EH (cell line): Measurements from ENCODE around the gene KBTBD3.
"Not testable (repeated sequence)": the region's sequence is repeated elsewhere in the genome, so short reads cannot be mapped to it uniquely, and the experiment has no call there.

Source experiments
- DNase-seq: peaks from one replicate; pipeline ENCODE4 v3.0.0-alpha.2; 2015; ENCODE audit warnings: low read depth

Gene KBTBD3

DNA sequence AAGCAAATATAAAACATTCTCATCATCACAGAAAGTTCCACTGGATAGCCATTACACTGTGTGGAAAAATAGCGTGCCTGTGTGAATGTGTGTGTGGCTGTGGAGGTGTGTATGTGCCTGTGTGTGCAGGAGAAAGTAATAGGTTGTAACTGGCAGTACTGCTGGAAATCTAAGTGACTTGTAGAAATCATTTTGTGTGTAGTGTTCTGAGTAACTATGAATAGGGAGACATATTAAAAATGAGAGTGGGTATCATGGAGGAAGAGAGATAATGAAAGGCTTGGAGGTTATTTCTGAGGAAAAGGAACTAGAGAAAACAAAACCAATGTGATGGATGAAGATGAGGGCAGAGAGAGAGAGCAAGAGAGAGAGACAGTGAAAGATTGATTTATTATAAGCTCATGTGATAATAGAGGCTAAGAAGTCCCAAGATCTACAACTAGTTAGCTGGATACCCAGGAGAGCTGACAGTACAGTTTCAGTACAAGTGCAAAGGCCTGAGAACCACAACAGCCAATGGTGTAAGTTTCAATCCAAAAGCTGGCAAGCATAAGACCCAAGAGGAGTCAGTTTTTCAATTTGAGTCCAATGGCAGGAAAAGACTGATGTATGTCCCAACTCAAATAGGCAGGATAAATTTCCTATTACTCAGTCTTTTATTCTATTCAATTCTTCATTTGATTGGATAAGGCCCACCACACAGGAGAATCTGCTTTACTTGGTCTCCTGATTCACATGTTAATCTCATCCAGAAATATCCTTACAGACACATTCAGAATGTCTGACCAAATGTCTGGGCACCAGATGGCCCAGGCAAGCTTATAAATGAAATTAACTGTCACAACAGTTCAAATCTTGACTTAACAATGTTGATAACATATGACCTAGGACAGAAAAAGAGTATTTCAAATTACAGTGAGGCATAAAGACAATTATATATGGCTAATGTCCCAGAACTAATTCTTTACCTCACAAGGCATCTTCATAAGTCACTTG is 14.9 kb downstream of the KBTBD3 start:
- DNase-seq: no peak

DNA sequence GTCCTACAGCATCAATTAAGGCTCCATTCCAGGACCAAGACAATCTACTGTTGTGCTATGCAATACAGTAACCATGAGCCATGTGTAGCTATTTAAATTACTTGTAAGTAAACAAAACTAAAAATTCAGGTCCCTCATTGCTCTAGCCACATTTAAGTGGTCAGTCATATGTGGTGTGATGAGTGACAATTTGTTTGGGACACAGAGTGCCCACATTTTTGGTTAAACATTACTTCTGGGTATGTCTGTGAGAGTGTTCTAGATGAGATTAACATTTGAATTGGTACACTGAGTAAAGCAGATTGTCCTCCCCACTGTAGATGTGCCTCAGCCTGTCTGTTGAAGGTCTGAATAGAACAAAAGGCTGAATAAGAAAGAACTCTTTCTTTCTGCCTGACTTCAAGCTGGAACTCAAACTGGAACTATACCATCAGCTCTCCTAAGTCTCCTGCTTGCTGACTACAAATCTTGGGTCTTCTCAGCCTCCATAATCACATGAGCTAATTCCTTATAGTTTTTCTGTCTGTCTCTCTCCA is 15.8 kb downstream of the KBTBD3 start:
- no peak for DNase-seq

DNA sequence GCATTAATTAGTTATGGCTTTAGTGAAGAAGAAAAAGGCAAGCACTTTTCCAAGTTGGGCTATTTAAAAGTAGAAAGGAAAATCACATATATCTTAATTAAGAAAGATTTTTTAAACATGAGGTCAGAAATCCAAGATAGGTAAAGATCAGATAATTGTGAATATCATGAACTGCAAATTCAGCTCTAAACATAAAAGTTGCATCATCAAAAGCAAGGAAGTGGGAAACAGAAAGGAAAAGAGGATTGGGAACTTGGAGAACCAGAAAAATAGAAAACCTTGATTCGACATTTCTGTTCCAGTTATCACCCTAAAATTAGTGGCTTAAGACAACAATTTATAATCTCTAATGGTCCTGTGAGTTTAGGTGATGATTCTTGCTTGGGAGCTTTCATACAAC is 17.5 kb downstream of the KBTBD3 start:
- DNase-seq: no peak

DNA sequence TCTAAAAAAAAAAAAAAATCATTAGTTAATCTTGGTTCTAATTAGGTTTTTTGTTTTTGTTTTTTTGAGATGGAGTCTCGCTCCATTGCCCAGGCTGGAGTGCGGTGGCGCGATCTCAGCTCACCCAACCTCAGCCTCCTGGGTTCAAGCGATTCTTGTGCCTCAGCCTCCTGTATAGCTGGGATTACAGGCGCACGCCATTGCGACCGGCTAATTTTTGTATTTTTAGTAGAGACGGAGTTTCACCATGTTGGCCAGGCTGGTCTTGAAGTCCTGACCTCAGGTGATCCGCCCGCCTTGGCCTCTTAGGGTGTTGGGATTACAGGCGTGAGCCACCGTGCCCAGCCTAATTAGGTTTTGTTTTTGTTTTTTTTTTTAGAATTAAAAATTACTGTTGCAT is 18.8 kb downstream of the KBTBD3 start:
- DNase-seq: not testable (repeated sequence)

DNA sequence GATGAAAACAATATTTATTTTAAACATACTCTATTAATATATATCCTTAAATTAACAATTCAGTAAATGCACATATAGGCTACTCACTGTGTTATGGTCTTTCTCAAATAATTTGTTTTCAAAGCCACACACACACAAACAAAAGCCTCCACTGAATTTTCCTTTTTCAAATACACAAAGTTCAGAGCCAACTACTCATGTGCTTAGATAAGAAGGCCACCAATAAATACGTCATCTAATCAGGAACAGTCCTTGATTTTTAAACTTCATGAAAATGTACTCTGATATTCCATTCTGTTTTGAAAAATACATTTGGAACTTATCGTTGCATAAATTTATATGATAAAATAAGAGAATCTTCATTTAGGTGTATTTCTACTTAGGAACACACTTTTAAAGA is 26.0 kb downstream of the KBTBD3 start:
- no peak for DNase-seq

DNA sequence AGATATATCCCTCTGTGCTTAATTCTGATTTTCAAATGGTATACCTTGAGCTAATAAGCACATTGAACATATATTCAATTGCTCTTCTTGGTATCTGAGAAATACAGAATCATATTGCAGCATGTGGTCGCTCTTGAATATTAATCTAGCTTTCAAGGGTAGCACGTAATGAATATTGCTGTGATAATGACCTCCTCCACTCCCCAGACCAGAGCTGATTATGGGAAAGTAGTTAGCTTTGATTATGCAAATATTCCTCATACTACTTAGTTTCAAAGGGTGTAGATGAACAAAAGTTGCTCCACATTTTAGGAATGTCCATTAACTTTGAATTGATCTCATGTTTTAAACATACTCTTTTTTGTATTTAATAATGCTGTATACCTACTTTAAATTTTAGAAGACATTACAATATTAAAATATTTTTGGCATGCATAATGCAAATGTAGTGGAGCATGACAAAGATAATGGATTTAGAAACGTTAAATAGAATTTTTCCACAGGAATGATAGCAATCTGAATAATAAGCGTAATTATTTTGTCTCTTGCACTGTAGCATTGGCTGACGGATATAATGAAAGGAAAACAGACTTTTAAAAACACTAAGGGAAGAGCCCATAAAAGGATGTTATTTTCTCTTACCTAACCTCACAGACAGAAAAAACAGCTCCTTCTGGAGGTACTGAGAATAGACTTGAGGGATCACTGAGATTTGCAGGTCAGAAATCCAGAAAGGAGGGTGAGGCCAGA is 27.2 kb downstream of the KBTBD3 start:
- DNase-seq: no peak

DNA sequence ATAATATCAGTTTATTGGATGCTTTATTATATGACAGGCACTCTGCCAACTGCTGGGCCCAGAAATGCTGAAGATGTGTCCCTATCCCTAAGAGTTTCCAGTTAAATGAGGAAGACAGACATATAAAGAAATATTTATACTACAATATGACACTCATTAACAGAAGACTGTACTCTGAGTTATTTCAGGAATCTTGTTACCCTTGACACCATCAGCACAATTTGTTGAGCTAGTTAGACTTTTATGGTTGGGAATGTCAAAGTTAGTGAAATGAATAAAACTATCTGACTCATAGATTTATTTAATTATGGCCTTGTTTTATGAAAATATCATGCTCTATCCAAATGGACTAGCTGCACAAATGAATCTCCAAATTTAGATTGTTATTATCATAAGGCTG is 29.5 kb downstream of the KBTBD3 start:
- peak; percentile 3 for DNase-seq

DNA sequence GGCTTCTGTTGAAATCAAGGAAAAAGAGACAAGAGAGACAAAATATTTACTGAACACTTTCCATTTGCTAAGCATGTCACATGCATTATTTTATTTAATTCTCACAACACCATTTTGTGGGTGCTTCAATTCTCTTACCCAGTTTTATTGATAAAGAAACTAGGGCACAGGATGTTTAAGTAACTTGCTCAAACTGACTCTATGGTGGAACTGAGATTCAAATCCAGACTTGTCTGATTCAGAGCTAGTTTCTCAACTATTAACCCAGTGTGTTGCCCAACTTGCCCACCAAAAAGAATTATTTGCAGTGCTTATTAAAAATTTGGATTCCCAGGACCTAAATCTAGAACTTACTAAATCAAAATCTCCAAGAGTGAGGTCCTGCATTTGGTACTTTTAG is 33.6 kb downstream of the KBTBD3 start:
- DNase-seq: no peak

DNA sequence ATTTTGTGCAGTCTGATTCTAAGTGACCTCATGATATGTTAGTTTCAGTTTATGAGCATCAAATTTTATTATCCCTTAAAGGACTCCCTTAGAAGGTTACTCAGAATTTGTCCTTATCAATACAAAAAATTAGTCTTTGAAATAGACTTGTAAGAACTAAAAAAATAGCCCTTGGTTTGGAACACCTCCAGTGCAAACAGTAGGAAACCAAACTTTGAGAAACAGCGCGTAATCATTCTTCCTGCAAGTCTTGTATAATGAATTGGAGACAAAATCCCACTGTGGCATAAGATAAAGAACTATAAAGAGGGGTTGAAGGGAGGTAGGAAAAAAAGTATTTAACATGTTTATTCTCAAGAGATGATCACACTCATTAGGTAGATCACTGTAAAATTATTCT is 44.3 kb downstream of the KBTBD3 start:
- DNase-seq: no peak

DNA sequence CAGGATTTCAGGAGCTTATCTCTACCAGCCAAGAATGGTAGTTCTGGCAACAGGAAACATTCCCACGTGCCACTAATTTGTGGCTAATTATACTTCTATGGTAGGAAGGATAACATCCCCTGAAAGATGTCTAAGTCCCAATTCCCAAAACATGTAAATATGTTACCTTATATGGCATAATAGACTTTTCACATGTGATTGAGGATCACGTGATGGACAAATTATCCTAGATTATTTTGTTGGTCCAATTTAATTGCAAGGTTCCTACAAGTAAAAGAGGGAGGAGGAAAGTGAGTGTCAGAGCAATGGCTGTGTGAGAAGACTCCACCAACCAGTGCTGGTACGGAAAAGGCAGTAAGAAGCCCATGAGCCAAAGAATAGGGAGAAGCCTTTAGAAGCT is 45.2 kb downstream of the KBTBD3 start:
- DNase-seq: no peak

DNA sequence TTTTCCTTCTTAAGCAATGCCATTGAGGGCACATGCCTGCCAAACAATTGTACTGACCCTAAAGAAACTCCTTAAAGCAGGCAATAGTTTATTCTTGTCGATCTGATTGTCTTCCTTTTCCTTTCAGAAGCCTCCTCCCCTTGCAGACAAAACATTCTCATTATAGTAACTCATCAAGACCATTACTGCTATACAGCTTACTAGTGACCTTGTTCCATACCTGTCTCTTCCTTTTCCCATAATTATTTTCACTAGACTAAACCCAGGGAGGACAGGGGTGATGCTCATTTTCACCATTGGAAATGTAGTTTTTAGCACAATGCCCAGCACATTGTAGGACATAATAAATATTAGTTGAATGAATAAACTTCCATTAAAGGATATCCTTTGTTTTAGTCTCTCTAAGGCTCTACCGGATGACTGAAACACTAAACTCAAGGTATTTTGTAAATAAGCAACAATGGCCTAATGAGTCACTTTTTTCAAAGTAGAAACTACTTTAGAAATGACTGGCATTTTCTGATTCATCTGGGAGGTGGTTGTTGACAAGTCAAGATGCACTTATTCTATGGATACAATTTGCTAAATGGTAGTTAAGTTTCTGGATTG is 45.8 kb downstream of the KBTBD3 start:
- DNase-seq: no peak

DNA sequence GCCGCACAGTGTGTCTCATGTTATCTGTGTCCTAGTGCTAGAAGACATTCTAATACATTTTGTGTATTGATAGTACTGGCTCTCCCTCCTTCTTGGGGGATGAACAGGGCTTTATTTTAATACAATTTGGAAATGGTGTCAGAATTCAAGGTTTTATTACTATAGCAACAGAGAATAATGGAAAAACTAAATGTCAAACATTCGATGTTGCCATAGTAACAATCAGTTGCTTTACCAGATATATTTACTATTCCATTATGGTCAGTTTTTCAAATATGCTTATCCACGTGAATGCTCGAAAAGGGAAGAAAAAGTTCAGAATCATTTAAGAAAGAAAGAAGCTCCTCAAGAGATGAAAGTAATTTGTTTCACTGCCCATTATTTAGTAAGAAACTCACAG is 46.5 kb downstream of the KBTBD3 start:
- DNase-seq: no peak

DNA sequence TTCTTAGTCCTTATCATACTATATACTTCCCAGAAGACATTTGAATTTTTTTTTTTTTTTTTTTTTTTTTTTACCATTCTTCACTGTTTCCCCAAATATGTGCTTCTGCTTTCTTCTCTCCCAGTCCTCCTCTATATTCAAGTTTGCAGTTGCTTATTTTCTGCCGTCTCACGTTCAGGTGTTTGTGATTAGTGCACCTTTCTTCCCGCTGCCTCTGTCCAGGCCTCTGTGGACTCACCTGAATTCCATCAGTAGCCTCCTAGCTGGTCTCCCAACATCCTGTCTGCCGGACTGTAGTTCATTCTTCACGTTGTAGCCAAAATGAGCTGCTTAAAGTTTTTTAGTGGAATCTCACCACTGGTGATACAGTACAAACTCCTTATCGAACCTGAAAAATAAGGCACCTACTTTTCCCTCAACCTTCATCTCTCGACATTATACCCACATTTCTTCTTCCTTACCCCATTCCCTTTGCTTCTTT is 54.3 kb downstream of the KBTBD3 start:
- no peak for DNase-seq

DNA sequence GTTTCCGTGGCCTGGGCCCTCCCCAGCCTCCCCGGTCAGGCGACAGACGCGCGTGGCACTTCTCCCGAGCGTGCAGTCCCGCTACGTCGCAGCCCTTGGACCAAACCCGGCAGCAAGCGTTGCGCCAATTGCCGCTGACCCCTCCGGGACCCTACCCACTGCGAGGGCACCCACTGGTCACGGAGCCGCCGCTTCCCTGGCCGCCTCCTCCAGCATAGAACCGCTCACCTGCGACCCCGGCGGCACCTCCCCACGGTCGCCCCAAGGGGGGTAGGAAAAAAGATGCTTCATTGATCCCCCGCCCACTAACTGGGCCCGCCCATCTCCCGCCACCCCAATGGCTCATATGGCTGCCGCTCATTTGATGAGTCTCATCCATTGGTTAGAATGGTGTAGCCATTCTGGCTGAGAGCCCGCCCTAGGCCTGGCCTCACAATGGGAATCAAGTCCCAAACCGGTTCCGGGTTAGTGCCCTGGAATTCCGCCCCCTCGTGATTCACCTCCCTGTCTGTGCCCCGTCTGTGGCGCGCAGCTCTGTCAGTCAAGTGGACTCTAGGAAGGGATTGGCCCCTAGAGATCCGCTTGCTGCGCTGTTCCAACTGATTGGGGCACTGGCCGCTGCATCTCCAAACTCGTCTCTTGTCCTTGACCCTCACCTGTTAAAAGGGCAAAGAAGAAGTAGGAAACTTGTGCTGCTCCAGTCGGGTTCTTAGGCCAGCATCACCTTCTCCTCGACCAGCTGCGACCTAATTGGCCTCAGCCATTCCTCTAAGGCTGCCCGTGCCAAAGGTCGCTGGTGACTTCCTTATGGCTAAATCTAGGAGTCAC is 55.0 kb downstream of the KBTBD3 start, which contains the start of gene MSANTD4:
Gene MSANTD4 (minus strand): TSS at position 274 of the 828 bp plus-strand sequence. CDS start 11,323 bp downstream, outside the sequence.
- DNase-seq: peak; percentile 100

DNA sequence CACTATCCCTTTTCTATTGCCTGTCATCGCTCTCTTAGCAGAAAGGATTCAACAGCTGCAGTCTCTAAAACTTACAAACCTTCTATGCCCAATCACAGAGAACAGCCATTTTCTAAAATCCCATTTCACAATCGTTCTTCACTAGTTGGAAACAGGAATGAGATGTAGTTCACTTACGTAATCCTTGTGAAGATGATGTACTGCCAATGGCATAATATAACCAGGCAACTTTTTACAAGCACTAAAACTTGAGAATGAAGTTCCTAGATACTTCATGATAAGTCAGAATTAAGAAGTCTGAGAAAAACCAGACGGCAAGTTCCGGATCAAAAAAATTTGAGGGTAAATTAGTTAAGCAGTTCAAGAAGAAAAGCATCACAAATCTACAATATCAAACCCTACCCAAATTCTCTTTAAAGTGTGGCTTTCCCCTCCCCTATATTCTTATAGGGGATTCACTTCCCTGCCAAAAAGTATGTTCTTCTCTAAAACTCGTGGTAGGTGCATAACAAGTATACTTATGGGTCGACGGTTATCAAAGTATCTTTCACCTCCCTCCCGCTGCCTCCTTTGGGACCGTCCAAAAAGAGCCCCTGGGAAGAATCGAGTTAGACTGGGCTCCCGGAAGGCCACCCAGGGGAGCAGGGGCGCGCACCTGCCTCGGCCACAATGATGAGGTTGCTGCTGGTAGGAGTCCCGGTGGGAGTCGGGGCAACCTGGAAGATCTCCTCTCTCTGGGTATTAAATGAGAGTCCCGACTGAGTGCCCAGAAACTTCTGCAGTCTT is 55.8 kb downstream of the KBTBD3 start:
- peak; percentile 65 for DNase-seq

DNA sequence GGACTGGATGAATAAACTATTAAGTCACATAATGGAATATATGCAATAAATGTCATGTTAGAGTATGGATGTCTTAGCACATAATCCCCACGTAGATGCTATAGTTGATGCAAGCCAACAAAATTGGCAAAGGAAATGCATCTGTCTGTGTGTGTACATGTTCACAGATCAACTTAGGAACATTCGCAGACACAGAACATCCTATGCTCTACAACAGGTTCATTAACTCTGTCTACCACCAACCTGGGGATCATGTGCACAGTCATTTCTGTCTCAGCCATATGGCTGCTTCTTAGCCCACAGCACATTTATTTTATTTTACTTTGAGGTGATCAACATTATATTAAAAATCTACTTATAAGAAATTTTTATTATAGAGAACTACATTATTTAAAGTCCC is 60.1 kb downstream of the KBTBD3 start:
- DNase-seq: no peak

DNA sequence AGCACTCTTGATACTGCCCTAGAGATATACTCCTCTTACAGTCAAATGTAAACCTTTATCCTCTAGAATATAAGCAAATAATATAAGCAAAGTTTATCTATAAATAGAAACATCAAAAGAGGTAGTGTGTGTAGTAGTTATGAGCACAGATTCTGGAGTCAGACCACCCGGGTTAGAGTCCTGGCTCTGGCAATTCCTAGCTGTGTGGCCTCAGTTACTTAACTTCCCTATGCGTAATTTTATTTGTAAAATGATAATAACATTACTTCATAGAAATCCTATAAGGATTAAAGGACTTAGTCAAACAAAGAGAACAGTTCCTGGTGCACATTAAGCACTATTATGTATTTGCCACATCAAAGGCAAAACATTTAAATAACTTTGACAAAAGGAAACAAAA is 62.1 kb downstream of the KBTBD3 start:
- no peak for DNase-seq

DNA sequence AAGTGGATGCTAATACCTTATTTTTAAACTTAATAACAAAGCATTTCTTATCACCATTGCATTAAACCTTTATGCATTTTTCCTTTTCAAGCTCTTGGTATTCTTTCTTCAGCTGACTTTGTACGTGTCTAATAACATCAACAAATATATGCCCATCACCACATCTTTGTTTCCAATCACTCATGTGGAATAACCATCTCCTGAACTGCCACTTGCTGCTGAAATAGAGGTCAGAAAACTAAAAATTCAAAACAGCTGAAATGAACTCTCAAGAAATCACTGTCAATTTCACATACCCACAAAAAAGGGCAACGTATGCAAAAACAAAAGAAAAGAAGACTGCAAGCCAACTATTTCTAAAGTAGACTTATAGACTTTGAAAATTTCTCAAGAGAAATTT is 62.5 kb downstream of the KBTBD3 start:
- DNase-seq: no peak

DNA sequence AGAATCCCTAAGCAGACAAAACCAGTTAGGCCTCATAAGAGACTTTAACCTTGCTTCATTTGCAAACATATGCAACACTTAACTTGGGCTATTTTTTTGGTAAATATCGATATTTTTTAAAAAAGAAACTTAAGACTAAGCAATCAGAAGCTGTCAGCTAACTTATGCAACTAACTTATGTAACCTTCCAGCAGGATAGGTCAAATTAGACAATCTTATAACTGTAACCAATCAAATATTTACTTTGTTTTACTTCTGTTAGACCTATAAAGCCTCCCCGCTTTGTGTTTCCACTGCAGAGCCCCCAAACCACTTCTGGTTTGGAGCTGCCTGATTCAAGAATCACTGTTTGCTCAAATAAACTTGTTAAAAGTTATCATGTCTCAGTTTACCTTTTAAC is 63.1 kb downstream of the KBTBD3 start:
- DNase-seq: no peak

DNA sequence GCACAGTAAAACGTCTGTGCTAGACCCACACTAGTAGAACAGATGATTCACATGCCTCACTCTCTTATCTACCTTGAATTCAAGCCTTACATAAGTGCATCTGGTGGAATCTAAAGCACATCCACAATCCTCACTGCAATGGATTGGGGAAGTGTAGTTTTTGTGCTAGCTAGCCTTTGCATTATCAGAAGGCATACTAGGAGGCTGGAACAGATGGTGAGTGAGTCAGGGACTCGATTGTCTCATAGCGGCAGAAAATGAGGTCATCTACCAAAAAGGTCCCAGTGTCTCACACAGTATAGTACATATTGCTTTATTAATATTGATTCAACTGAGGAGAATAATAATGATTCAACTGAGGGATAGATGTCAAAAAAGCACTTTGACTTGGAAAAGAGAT is 64.4 kb downstream of the KBTBD3 start:
- DNase-seq: peak; percentile 34
